A673 (cell line): ENCODE measurements around the gene TNFSF12. TPM values are rescaled to one million over a fixed set of nuclear protein-coding genes. Genes with fewer than 3 reads are reported as not detected.

Source experiments
- BruUV-seq: library from RNA; stranded (reverse); fragments of 400-500 nt; replicated peaks from 2 replicates; lab custom pipeline; 2021; lab: Mats Ljungman, UMichigan
- CTCF ChIA-PET: fragments of 300-600 bp; sonication (Branson Sonifier 250); formaldehyde crosslinking; loops from one replicate; lab custom pipeline; 2022; ENCODE audit warnings: antibody characterized with exemption; lab: Charles Lee
- POLR2A ChIA-PET: fragments of 300-600 bp; sonication (Branson Sonifier 250); formaldehyde crosslinking; loops from one replicate; lab custom pipeline; 2022; ENCODE audit warnings: antibody characterized with exemption; ENCODE audit not compliant: low non-redundant PET; lab: Charles Lee
- DNase-seq: peaks from one replicate; pipeline ENCODE4 v3.0.0-alpha.2; 2015; ENCODE audit warnings: low spot score
- H3K27ac ChIP-seq: fragments of 200-600 bp; sonication (generic); 2 replicates; pipeline ENCODE4 v1.5.1; 2016; ENCODE audit warnings: mixed run types, low read depth, mild to moderate bottlenecking, mixed read lengths, antibody characterized with exemption, low read length; ENCODE audit not compliant: poor library complexity, severe bottlenecking
- H3K27me3 ChIP-seq: fragments of 200-600 bp; sonication (generic); replicated peaks from 2 replicates; pipeline ENCODE4 v1.6.1; 2017; ENCODE audit warnings: mixed run types, low read depth, mild to moderate bottlenecking, mixed read lengths, antibody characterized with exemption, low read length; ENCODE audit not compliant: insufficient read depth, poor library complexity
- H3K36me3 ChIP-seq: fragments of 200-600 bp; sonication (generic); 2 replicates; pipeline ENCODE4 v1.6.1; 2016; ENCODE audit warnings: mixed run types, mild to moderate bottlenecking, mixed read lengths, antibody characterized with exemption, low read length; ENCODE audit not compliant: insufficient read depth, poor library complexity, severe bottlenecking
- H3K4me1 ChIP-seq: fragments of 200-600 bp; sonication (generic); 2 replicates; pipeline ENCODE4 v1.6.1; 2017; ENCODE audit warnings: mixed run types, mild to moderate bottlenecking, mixed read lengths, antibody characterized with exemption, low read length; ENCODE audit not compliant: insufficient read depth, poor library complexity, severe bottlenecking
- H3K4me3 ChIP-seq: fragments of 200-600 bp; sonication (generic); 2 replicates; pipeline ENCODE4 v1.5.1; 2016; ENCODE audit warnings: low read depth, mixed run types, mild to moderate bottlenecking, mixed read lengths, low read length; ENCODE audit not compliant: poor library complexity, severe bottlenecking
- H3K9me3 ChIP-seq: fragments of 200-600 bp; sonication (generic); 2 replicates; pipeline ENCODE4 v1.6.1; 2016; ENCODE audit warnings: mixed run types, low read depth, mild to moderate bottlenecking, mixed read lengths, antibody characterized with exemption, low read length; ENCODE audit not compliant: poor library complexity, severe bottlenecking
- EZH2 ChIP-seq: fragments of 200-600 bp; sonication (generic); IDR thresholded peaks from 2 replicates; pipeline ENCODE4 v1.6.1; 2017; ENCODE audit warnings: borderline replicate concordance, low read depth, mild to moderate bottlenecking, mixed read lengths, antibody characterized with exemption, low read length; ENCODE audit not compliant: poor library complexity, severe bottlenecking
- intact Hi-C: fragments of 100-400 bp; cut with micrococcal nuclease; formaldehyde crosslinking; loops from one replicate; pipeline ENCODE4 v1.10.0; 2022; ENCODE audit not compliant: unreplicated experiment
- total RNA-seq: library from RNA; stranded (reverse); gene quantifications from 2 replicates; pipeline ENCODE4 v1.2.3, GENCODE V29; 2021
- TF ChIP-seq, protein P1 (sequence below): fragments of 300-800, 200-600 bp; sonication (generic); conservative IDR thresholded peaks from 2 replicates; pipeline ENCODE4 v1.5.1; 2017; ENCODE audit warnings: low read depth, mild to moderate bottlenecking, antibody characterized with exemption, low read length, moderate library complexity, mixed read lengths

The TNFSF12 gene
- total RNA-seq, 1 experiment from 2014 or later, result 0.75 TPM

DNA sequence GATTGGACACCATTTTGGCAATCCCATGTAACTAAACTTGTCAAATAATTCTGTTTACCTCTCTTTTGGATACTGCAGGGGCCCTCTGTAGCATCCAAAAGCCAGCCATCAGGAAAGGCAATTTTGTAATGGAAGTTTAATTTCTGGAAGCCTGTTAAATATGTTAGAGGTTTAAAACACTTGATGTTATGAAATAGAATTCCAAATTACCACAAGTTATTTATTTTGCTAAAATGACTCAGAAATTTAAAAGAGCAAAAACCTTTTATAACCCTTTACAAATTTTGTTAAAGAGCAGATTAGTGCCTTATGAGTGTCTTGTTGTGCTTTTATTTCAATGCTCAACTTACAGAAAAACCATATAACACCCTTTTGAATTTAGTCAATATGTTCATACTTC, 20.0 kb upstream of the TNFSF12 start:
- ChIA-PET CTCF (no interaction called here), POLR2A (no interaction called here)
- BruUV-seq, result no TSS peak
- Histone ChIP-seq H3K4me1 (no peaks in the 10 kb centered on the region), H3K27ac (no peak overlapping the region), H3K9me3 (peaks cover 9% of the 10 kb centered on the region), H3K36me3 (no peaks in the 10 kb centered on the region), H3K4me3 (no peak overlapping the region), H3K27me3 (no peaks in the 10 kb centered on the region)
- intact Hi-C loops, result no loop called here
- no peak for DNase-seq
- TF ChIP-seq, protein P1, sequence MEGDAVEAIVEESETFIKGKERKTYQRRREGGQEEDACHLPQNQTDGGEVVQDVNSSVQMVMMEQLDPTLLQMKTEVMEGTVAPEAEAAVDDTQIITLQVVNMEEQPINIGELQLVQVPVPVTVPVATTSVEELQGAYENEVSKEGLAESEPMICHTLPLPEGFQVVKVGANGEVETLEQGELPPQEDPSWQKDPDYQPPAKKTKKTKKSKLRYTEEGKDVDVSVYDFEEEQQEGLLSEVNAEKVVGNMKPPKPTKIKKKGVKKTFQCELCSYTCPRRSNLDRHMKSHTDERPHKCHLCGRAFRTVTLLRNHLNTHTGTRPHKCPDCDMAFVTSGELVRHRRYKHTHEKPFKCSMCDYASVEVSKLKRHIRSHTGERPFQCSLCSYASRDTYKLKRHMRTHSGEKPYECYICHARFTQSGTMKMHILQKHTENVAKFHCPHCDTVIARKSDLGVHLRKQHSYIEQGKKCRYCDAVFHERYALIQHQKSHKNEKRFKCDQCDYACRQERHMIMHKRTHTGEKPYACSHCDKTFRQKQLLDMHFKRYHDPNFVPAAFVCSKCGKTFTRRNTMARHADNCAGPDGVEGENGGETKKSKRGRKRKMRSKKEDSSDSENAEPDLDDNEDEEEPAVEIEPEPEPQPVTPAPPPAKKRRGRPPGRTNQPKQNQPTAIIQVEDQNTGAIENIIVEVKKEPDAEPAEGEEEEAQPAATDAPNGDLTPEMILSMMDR, result no peak
- TF ChIP-seq EZH2, result no peak

DNA sequence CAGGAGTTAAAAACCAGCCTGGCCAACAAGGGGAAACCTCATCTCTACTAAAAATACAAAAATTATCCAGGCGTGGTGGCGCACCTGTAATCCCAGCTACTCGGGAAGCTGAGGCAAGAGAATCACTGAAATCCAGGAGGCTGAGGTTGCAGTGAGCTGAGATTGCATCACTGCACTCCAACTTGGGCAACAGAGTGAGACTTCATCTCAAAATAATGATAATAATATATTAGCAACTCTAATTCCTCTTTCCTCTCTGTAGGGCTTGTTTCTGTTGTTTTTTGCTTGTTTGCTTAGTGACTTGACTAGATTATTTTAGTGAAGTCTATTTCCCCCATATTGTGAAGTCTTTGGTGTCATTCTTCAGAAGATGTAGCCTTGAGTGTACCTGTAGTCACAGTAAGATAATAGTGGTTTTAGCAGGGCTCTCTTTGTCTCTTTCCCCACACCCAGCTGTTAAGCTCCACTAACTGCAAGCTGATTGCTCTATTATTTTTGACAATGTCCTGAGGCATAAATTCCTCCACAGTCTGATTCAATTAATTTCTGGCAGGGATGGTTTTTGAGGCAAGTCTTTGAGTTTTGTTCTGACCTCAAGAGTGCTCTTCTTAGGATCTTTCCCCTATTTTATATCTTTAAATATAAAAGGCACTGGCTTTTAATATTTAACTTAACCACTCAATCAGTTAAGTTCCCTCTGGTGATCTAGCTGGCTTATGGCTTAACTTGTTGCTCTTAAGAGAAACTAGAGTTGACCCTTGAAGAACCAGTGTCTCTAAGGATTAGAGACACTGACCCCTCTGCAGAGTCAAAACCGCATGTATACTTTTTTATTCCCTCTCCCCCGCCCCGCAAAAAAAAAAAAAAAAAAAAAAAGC, 18.6 kb upstream of the TNFSF12 start:
- no peaks in the 10 kb centered on the region for H3K27me3 ChIP-seq
- POLR2A ChIA-PET, result no interaction called here
- CTCF ChIA-PET, result no interaction called here

DNA sequence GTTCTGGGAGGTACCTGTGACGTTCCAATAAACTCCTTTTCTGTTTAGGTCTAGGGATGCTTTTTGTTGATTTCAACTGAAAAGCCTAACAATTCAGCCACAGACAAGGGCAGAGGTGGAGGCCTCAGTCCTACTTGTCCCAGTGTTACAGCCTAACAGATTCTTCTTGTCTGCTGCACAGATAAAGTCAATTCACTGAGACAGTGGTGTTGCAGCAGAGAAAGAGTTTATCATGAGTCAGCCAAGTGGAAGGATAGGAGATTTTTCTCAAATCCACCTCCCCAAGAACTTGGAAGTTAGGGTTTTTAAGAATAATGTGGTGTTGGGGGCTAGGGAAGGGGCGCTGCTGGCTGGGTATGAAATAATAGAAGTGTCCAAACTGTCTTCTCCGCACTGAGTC, 10.8 kb upstream of the TNFSF12 start:
- DNase-seq, result no peak
- H3K4me1 ChIP-seq, result no peaks in the 10 kb centered on the region
- ChIA-PET POLR2A (no interaction called here), CTCF (no interaction called here)
- no peak for TF ChIP-seq EZH2
- TF ChIP-seq, protein P1, result no peak
- H3K4me3 ChIP-seq, result no peak overlapping the region
- BruUV-seq, result no TSS peak
- H3K27me3 ChIP-seq, result no peaks in the 10 kb centered on the region
- intact Hi-C loops, result no loop called here
- H3K9me3 ChIP-seq, result peaks cover 10% of the 10 kb centered on the region
- H3K27ac ChIP-seq, result no peak overlapping the region
- no peaks in the 10 kb centered on the region for H3K36me3 ChIP-seq

More for the DNA sequence above, 18.6 kb upstream of the TNFSF12 start:
- H3K4me1 ChIP-seq, result no peaks in the 10 kb centered on the region
- TF ChIP-seq, protein P1, result no peak
- TF ChIP-seq EZH2, result no peak
- H3K36me3 ChIP-seq, result no peaks in the 10 kb centered on the region
- intact Hi-C loops, result no loop called here
- peaks cover 9% of the 10 kb centered on the region for H3K9me3 ChIP-seq
- no peak overlapping the region for H3K4me3 ChIP-seq
- no peak overlapping the region for H3K27ac ChIP-seq
- no TSS peak for BruUV-seq
- no peak for DNase-seq
